ENCODE measurements around the gene GRAMD1B.
"Not testable (repeated sequence)": the region's sequence is repeated elsewhere in the genome, so short reads cannot be mapped to it uniquely, and the experiment has no call there.

The GRAMD1B gene

DNA sequence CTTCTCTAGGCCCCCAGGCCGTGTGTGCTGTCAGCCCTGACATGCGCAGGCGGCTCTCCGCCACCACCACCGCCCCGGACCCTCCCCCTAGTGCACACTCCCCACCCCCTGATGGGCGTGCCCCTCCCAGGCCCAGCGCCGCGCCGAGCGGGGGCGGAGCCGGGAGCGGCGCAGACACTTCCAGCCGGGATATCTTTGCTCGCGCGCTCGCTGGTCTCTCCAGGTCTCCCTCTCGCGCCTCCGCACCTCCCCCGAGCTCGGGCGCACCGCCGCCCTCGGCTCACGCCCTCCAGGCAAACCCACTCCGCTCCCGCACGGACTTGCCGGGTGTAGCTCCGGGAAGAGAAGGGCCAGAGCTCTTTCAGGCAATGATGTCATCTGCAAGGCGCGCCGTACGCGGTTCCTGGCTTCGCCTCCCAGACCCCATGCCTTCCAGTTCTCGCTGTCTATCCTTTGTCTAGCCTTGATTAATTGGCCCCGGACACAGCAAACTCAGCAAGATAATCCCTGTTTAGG lies 224.6 kb downstream of the GRAMD1B start, which contains the start of gene SCN3B:
Gene SCN3B (minus strand): TSS at position 59 of the 516 bp plus-strand sequence. CDS start 823 bp downstream, outside the sequence.
- DNase-seq = peak; percentile 64

DNA sequence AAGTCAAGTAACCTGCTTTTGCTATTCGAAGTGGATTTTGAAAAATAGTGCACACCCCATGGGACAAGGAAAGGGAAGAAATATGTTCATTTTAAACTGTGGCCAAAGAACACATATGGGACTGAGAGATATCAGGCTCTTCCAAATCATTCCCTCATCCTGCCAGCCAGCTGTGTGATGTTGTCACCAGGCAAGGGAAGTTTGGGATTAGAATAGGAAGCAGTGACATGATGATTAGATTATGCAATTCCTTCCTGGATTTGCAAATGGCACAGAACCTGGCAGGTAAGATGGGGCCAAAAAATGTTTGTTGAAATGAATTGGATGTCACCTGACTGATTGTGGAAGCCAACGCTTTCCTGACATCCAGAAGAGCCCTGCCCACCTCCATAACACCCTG lies 229.2 kb downstream of the GRAMD1B start:
- no peak for DNase-seq

DNA sequence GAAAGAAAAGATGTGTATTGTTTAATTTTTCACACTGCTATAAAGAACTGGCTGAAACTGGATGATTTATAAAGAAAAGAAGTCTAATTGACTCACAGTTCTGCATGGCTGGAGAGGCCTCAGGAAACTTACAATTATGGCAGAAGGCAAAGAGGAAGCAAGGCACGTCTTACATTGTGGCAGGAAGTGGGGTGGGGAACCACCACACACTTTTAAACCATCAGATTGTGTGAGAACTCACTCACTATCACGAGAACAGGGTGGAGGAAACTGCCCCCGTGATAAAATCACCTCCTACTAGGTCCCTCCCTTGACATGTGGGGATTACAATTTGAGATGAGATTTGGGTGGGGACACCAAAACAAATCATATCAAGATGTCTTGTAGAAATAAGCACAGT lies 229.9 kb downstream of the GRAMD1B start:
- not testable (repeated sequence) for DNase-seq

DNA sequence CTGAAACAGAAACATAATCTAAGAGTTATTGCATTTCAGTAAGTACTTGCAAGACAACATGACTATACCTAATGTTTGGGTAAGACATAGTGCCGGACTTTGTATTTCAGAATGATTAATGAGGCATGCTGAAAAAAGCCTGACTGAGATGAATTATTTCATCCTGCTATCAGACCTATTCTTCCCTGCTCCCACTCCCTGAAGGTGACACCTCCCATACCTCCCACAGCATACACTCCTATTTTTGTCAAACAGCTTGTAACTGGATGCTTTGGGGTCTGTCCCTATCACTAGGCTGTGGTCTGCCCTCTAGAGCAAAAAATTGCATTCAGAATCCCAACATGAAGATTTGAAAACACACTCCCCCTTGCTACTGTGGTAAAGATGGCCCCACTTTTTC lies 235.2 kb downstream of the GRAMD1B start:
- DNase-seq = no peak

DNA sequence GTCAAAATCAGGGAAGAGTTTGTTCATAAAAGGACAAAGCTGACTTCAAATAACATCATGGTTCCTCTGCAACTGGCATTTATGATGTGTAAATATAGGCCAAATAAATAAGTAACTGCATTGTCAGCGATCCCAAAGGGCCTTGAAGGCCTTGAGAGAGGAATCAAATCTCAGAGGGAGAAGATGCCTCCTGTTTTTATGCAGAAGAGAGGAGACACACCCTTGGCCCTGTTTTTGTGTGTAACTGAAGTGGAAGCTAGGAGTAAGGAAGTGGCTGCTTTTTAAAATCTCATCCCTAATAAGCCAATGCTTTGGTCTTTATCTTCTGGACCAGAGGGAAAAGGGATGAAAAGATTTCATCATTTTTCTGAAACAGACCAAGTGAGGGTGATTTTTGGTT lies 240.0 kb downstream of the GRAMD1B start:
- no peak for DNase-seq

DNA sequence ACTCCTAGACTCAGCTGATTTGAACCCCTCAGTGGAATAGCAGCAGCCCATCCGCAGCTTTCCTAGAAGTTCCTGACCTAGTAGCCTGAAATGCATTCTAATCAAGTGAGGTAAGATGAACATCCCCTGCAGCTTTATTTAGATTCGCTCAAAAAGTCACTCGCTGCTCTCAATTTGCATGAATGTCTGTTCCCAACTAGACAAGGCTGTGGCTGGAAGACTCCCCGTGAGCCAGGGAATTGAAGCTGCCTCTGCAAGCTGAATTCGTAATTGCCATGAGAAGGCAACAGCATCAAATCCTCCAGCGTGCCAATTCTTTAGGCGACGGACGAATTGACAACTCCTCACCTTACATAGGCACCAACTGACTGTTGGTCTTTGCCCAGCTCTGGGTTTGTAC lies 241.5 kb downstream of the GRAMD1B start:
- DNase-seq = no peak

DNA sequence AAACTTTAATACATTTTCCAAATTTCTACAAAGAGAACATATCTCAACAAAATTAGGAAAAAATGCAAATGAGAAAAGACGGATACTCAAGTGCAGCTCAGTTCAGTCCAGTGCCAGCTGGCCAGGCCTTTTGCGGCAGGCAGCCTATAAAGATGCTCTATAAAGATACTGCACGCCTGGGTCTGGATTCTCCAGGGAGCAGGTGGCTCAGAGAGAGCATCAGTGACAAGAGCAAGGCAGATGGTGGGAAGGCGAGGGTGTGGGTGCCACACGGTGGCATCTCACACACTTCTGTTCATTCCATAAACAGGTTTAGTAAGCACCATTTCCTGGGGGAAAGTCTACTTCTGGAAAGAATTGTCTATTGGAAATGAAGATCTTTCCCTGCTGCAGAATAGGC lies 242.5 kb downstream of the GRAMD1B start:
- DNase-seq = no peak

DNA sequence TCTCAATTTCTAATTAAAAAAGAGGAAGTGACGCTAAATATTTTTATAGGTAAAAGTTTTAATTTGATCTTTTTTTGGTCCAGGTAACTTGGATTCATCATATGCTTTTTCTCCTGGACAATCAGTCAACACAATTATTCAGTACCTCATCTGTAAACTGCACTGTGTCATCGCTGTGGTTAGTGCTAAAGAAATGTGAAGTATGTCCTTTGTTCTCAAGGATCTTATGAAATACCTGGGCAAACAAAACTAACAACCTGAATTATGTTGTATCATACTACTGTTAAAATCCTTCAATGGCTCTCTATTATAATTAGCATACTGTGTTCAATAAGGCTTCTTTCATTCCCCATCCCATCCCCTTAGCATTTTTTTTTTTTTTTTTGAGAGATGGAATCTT lies 244.2 kb downstream of the GRAMD1B start:
- DNase-seq = no peak
